LNCaP clone FGC (cell line): ENCODE data around the gene MOSMO.

ENCODE experiments used
- DNase-seq: peaks from one replicate; pipeline ENCODE4 v3.0.0-alpha.2; 2011; ENCODE audit warnings: low read depth
- H3K4me3 ChIP-seq: 2 replicates; pipeline ENCODE4 v1.5.1; 2011; ENCODE audit warnings: mild to moderate bottlenecking, low read depth, low read length, control low read depth
- TF ChIP-seq, protein P1 (sequence below): IDR thresholded peaks from 2 replicates; pipeline ENCODE4 v1.5.1; 2012; ENCODE audit warnings: mild to moderate bottlenecking; ENCODE audit not compliant: control insufficient read depth, insufficient read depth; ENCODE audit errors: extremely low read depth

Gene MOSMO

GRCh38 chr16:22073350-22073749 is 65.4 kb downstream of the MOSMO start:
- H3K4me3 ChIP-seq = no peak overlapping the region
- DNase-seq = no peak
- TF ChIP-seq, protein P1, sequence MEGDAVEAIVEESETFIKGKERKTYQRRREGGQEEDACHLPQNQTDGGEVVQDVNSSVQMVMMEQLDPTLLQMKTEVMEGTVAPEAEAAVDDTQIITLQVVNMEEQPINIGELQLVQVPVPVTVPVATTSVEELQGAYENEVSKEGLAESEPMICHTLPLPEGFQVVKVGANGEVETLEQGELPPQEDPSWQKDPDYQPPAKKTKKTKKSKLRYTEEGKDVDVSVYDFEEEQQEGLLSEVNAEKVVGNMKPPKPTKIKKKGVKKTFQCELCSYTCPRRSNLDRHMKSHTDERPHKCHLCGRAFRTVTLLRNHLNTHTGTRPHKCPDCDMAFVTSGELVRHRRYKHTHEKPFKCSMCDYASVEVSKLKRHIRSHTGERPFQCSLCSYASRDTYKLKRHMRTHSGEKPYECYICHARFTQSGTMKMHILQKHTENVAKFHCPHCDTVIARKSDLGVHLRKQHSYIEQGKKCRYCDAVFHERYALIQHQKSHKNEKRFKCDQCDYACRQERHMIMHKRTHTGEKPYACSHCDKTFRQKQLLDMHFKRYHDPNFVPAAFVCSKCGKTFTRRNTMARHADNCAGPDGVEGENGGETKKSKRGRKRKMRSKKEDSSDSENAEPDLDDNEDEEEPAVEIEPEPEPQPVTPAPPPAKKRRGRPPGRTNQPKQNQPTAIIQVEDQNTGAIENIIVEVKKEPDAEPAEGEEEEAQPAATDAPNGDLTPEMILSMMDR = no peak

GRCh38 chr16:22075043-22075757 is 67.3 kb downstream of the MOSMO start:
- DNase-seq = no peak

GRCh38 chr16:22075776-22076175 is 67.9 kb downstream of the MOSMO start:
- TF ChIP-seq, protein P1 = no peak
- DNase-seq = no peak
- no peak overlapping the region for H3K4me3 ChIP-seq

More at GRCh38 chr16:22075043-22075757, 67.3 kb downstream of the MOSMO start:
- no peak overlapping the region for H3K4me3 ChIP-seq
- TF ChIP-seq, protein P1 = no peak

GRCh38 chr16:22077700-22078313 is 69.9 kb downstream of the MOSMO start:
- no peak for DNase-seq
- TF ChIP-seq, protein P1 = peak; percentile 84
- H3K4me3 ChIP-seq = no peak overlapping the region

DNA sequence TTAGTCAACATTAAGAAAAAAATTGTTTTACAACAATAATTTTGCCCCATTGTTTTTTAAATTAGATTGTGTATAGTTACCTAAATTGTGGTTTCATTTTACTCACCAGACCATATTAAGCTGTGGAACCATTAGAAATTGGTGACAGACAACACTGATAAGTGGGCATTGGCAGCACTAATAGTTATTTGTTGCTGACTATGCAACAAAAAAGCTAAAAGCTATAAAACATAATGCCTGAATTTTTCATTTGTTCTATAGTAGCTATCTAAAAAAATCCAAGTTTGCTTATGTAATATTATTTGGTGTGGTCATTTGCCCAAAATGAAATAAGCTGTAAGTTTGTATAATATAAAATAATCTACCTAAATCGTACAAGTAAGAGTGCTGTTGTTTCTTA is 70.7 kb downstream of the MOSMO start:
- no peak overlapping the region for H3K4me3 ChIP-seq

DNA sequence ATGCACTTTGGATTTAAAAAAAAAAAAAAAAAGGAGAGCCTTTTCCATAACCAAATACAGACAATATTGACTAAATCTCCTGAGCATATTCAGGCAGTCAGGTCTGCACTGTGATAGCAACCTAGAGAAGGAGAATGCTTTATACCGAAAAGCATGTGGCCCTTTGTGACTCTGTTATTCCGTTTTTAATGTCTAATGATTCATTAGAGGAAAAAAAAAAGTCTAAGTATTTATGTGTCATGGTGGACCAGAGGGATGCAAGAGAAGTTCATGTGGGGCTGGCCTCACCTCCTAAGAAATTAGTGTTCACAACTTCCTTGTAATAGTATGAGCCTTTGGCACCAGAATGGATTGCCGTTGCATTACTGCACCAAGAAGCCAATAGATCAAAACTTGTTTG is 73.1 kb downstream of the MOSMO start:
- TF ChIP-seq, protein P1 = no peak
- H3K4me3 ChIP-seq = no peak overlapping the region
- no peak for DNase-seq

More for the DNA sequence above, 70.7 kb downstream of the MOSMO start:
- TF ChIP-seq, protein P1 = no peak
- DNase-seq = no peak

- no peak for DNase-seq
- H3K4me3 ChIP-seq = no peak overlapping the region
- TF ChIP-seq, protein P1 = no peak
Observed at GRCh38 chr16:22086440-22086839, 78.5 kb downstream of the MOSMO start.
